CD4-positive, alpha-beta T cell treated with Interleukin-2 at 100 ng/mL for 4 hours (primary cell): ENCODE data around the gene PPIA.
A peak's percentile ranks its signal among the peaks of the same experiment; 100 is the strongest.
"Not testable (repeated sequence)": the region's sequence is repeated elsewhere in the genome, so short reads cannot be mapped to it uniquely, and the experiment has no call there.

ENCODE experiments used
- DNase-seq: peaks from one replicate; pipeline ENCODE4 v3.0.0-alpha.2; 2020; ENCODE audit warnings: low spot score

PPIA gene

DNA sequence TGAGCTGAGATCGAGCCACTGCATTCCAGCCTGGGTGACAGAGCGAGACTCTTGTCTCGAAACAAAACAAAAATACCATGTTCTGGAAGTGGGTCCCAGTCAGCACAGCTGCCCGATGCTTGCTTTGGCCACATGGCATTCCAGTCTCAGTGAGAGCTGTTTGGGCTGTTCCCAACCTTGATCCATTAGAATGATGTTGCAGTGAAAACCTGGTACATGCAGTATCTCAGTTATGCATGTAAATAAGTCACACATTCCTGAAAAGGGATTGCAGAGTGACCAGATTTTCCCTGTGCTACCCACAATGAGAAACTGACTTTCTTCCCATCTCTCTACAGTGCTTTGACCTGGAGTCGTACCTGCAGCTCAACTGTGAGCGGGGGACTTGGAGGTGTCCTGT is 32.4 kb upstream of the PPIA start:
- no peak for DNase-seq

DNA sequence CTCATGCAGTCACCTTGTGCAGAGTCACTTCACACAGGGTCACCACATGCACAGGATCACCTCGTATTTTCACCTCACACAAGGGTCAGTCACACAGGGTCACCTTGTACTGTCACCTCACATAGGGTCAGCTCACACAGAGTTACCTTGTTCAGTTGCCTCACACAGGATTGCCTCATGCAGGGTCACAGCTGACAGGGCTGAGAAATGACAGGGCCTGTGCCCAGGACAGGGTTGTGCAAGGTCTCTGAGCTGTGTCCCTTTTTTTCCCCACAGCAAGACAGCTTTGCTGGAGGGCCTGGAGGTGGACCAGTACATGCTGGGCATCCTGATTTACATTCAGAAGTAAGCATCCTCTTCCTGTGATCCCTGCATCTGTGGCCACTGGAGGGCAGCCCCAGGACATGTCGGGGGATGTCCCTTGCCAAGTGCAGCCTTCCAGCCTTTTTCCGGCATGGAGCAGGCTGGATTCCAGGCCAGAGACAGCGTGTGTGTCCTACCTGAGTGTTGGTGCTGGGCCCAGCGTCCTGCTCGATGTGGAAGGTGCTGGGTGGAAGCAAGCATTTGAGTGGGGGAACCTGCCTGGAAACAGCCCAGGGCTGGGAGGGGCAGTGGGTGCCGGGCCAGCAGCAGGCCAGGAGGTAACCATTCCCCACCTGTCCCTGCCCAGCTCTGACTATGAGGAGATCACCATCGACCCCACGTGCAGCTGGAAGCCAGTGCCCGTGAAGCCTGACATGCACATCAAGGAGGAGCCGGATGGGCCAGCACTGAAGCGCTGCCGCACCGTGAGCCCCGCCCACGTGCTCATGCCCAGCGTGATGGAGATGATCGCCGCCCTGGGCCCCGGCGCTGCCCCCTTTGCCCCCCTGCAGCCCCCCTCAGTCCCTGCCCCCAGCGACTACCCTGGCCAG is 31.6 kb upstream of the PPIA start:
- no peak for DNase-seq

DNA sequence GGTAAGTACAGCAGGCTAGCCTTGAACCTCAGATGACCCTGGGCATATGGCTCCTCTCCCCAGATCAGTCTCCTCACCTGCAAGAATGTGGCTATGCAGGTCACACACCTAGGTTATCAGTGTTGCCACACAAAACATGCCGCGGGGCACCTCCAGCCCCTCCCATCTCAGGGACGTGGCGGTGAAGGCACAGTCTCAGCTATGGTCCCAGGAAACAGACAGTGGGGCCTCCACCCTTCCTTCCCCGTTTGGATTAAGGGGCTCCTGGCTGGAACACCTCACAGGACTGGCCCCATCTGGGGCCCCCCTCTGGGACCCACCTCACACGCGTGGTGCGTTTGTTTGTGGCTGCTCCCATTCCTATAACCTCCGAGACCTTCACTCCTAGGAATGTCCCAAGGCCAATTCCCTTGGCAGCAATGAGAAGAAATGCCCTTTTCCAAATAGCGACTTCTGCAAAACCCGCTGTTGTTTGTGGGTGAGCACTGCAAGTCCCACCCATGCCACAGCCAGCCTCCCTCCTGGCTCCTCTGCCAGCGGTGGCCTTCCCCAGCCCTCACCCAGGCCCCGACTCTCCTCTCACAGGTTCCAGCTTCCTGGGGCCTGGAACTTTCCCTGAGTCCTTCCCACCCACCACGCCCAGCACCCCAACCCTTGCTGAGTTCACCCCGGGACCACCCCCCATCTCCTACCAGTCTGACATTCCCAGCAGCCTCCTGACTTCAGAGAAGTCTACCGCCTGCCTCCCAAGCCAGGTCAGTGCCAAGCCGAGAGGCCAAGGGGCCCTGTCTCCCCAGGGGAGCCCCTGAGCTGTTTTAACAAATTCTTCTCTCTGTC is 30.7 kb upstream of the PPIA start:
- no peak for DNase-seq

- no peak for DNase-seq
Measured at GRCh38 chr7:44766416-44766801, 30.1 kb upstream of the PPIA start.

DNA sequence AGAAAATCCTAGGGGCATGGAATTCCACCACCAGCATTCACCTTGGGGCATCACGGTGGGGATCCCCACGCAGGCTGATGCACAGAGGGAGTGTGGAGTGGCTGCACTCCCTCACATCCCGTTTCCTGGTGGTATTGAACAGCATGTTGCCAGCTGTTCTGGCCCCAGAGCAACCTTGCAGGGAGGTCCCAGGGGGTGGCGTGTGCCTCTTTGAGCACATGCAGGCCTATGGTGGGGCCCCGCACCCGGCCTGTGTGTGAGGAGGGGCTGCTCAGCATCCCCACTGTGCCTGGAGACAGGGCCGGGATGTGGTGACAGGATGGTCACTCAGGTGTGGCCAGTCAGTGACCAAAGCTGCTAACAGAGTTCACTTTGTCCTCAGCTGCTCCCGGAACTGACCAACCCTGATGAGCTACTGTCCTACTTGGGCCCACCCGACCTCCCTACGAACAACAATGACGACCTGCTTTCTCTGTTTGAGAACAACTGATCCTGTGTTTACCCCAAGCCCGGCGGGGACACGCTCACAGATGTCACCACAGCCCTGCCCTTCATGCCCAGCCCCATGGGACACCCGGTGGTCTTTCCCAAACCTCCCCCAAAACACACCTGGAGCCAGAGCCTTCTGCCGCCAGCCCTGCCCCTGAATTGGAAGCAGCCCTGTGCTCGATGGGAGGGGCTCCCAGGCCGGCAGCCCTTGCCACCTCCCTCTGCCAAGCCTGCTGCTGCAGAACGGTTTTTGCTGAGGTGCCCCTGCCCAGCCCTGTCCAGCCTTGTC is 29.2 kb upstream of the PPIA start:
- DNase-seq, result no peak

DNA sequence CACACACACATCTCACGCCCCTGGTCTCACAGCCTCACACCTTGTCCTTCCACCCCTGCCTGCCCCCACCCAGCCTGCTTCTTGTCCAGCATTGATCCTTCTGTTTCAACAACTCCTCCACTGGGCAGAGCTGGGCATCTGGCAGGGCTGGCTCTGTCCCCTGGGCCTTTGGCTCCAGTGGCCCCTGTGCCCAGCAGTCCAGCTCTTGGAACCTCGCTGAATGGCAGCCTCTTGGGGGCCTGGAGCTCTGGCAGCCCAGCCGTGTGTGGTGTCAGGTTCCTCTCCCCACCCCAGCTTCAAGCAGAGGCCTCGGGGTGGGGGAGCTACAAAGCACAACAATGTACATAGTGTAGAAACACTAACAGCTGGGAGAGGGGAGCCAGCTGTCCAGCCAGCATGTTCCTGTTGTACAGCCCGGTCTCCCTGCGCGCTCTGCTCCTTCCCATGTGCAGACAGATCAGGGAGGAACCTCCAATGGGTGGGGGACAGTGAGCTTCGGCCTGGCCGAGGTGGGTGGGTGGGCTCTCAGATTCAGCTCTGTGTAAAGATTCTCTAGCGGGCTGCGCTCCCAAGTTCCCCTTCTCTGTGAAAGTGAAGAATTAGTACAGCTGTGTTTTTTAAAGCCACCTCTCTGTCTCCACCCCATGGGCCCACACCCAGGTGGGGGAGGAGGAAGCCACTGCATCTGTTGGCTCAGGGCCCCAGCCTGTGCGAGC is 28.4 kb upstream of the PPIA start:
- DNase-seq, result peak; percentile 54

DNA sequence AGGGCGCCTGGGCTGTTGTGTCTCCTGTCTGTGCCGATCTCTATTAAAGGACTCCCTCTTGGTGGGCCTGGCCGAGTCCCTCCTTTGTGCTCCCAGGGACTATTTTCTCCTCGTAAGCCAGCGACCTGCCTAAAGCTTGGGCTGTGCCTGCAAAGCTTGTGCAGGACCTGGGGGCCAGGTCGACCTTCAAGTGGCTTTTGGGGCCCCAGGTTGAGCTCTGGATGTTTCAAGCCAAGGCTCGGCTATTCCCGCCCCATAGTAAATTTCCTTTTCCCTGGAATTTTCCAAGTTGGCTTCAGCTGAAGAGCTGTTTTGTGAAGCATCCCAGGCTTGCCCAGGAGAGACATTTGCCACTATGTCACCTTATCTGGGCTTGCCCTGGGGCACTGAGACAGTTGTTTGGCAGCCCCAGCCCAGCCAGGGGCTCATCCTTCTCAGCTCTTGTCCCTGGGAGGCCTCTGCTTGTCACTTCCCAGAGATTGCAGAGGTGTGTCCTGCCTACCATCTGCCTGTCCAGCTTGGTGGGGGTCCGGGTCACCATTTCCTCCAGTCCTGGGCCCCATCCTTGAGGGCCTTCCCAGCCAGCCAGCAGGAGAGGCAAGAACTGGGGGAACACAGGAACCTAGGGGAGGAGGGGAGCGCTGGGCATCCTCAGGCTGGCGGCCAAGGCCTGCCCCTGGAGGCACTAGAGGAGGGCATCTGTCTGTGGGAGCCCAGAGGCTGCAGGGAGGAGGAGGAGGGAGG is 27.7 kb upstream of the PPIA start:
- DNase-seq, result no peak

- no peak for DNase-seq
Measured at GRCh38 chr7:44769376-44769775, 27.1 kb upstream of the PPIA start.

- DNase-seq, result peak; percentile 40
Measured at GRCh38 chr7:44769776-44770294, 26.6 kb upstream of the PPIA start.

- DNase-seq, result no peak
Measured at GRCh38 chr7:44771358-44771757, 25.1 kb upstream of the PPIA start.

- no peak for DNase-seq
Measured at GRCh38 chr7:44772440-44772839, 24.0 kb upstream of the PPIA start.

DNA sequence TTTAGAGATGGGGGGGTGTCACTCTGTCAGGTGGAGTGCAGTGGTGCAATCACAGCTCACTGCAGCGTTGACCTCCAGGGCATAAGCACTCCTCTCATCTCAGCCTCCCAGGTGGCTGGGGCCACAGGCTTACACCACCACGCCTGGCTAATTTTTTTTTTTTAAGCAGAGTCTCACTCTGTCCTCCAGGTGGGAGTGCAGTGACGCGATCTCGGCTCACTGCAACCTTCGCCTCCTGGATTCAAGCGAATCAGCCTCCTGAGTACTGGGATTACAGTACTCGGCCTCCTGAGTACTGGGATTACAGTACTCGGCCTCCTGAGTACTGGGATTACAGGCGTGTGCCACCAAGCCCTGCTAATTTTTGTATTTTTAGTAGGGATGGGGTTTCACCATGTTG is 23.6 kb upstream of the PPIA start:
- DNase-seq, result no peak

- not testable (repeated sequence) for DNase-seq
Measured at GRCh38 chr7:44774486-44774885, 22.0 kb upstream of the PPIA start.

DNA sequence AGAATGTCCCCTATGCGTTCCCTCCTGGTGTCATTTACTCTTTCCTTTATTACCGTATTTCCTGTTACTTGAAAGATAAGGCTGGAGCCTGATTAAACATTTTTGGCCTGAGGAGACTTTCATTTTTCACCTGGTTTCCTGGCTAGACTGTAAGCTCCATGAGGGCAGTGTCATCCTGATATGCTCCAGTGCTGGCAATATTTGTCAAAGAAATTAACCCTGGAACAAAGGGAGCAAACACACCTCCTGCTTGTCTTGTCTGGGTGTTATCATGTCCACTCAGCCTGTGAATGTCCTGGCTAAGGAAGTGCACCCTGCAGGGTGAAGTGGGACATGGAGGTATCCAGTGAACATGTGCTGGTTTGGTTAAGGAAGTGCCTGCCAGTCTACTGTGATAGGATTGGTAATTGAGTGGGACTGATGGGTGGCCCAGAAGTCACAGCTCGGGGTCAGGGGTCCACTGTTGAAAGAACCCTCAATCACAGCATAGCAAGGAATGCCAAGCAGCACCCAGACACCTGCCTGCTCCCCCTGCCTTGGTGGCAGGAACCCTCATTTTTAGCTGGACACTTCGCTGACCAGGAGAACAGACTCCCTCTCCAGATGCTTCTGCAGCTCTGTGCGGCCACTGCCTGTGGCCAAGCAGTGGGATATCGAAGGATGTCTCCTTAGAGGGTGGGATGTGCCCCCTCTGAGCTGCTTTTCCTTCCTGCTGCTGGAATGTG is 20.9 kb upstream of the PPIA start:
- no peak for DNase-seq

- no peak for DNase-seq
Measured at GRCh38 chr7:44776211-44776610, 20.3 kb upstream of the PPIA start.

- DNase-seq, result no peak
Measured at GRCh38 chr7:44782460-44782859, 14.0 kb upstream of the PPIA start.

- DNase-seq, result no peak
Measured at GRCh38 chr7:44783407-44783806, 13.1 kb upstream of the PPIA start.

GRCh38 chr7:44784364-44784763 is 12.1 kb upstream of the PPIA start:
- DNase-seq, result no peak

GRCh38 chr7:44785218-44785617 is 11.3 kb upstream of the PPIA start:
- not testable (repeated sequence) for DNase-seq

DNA sequence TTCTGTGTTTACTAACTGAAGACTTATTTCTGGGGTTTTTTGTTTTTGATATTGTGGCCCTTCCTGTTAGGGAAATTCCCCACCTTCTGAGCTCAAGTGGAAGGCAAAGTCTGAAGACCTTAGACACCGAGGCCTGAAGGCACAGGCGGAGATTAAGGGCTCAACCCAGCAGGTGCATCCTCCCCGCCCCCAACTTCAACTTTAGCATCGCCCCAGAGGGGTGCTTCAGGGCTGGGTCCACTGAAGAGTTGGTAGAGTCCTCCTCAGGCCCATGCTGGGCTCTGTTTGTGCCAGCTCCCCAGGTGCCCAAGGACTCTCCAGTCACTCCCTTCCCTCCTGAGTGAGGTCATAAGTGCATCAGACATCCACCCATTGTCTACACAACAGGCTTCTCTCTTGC is 9.4 kb upstream of the PPIA start:
- no peak for DNase-seq
